Vagina (tissue), 2 donors: Measurements from ENCODE around the gene MAST2.

Experiments
- POLR2AphosphoS5 ChIP-seq, 2 donors: sonication (generic); formaldehyde crosslinking; IDR thresholded peaks; one replicate each; pipeline ENCODE4 v1.9.0; 2017; ENCODE audit warnings: antibody characterized with exemption in 2 of 2, mild to moderate bottlenecking in 2 of 2, low read depth in 1 of 2; ENCODE audit not compliant: insufficient read depth in 1 of 2
- TF ChIP-seq, protein P1 (sequence below), 3 experiments: fragments of 450-650 bp in 2 of 3; fragments of 200-600 bp in 1 of 3; sonication (generic) in 1 of 3; IDR thresholded peaks; one replicate each; pipeline ENCODE4 v1.5.1; 2017 to 2019; ENCODE audit warnings: antibody characterized with exemption in 3 of 3, mild to moderate bottlenecking in 2 of 3, moderate library complexity in 2 of 3

DNA sequence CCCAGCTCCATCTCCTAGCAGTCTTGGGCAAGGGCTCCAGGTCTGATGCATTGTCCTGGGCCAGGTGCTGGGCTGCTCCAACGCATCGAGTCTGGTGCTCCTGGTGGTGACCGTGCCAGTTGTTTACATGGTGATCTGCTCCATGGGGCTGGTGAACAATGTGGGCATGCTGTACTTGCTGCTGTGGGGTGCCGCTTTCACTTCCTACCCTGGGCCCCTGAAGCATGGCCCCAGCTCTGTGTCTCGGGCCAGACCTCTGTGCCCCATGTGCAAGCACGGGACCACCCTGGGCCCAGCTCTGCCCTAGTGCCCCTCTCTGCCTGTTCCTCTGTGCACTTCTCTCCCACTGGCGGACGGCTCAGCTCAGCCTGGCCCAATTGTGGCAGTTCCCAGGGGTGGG lies 119.4 kb downstream of the MAST2 start:
- TF ChIP-seq, protein P1, sequence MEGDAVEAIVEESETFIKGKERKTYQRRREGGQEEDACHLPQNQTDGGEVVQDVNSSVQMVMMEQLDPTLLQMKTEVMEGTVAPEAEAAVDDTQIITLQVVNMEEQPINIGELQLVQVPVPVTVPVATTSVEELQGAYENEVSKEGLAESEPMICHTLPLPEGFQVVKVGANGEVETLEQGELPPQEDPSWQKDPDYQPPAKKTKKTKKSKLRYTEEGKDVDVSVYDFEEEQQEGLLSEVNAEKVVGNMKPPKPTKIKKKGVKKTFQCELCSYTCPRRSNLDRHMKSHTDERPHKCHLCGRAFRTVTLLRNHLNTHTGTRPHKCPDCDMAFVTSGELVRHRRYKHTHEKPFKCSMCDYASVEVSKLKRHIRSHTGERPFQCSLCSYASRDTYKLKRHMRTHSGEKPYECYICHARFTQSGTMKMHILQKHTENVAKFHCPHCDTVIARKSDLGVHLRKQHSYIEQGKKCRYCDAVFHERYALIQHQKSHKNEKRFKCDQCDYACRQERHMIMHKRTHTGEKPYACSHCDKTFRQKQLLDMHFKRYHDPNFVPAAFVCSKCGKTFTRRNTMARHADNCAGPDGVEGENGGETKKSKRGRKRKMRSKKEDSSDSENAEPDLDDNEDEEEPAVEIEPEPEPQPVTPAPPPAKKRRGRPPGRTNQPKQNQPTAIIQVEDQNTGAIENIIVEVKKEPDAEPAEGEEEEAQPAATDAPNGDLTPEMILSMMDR (IDR thresholded peaks at IDR 0.05), result no peak
- no peak for TF ChIP-seq POLR2AphosphoS5 (IDR thresholded peaks at IDR 0.05; ENCODE audit: insufficient read depth in 1 of 2, low read depth in 1 of 2)
